ENCODE measurements around the gene GNB1L.

GNB1L gene

GRCh38 chr22:19820880-19821522, 33.7 kb downstream of the GNB1L start:
- H2BK120ac ChIP-seq (ENCODE audit: low read depth, low read length), result no peak overlapping the region
- no peaks in the 10 kb centered on the region for H3K9me3 ChIP-seq (ENCODE audit: control insufficient read depth, low read length)
- WGBS, result 95% methylated on average over 18 of the region's 18 CpGs
- no peak overlapping the region for H3K14ac ChIP-seq (ENCODE audit: low read length in 2 of 2)
- H3K79me1 ChIP-seq (replicated peaks; ENCODE audit: low read length, poor library complexity, severe bottlenecking), result peaks cover 18% of the 10 kb centered on the region
- H4K8ac ChIP-seq (ENCODE audit: low read length), result no peak overlapping the region
- H2BK15ac ChIP-seq (ENCODE audit: low read depth, poor library complexity, severe bottlenecking), result no peak overlapping the region
- no peak overlapping the region for H2BK12ac ChIP-seq (ENCODE audit: low read length in 2 of 2)
- H3K18ac ChIP-seq (ENCODE audit: low read depth in 1 of 2, low read length in 2 of 2), result no peak overlapping the region
- peaks cover 6% of the 10 kb centered on the region for H3K4me1 ChIP-seq (ENCODE audit: control insufficient read depth, insufficient read depth, low read depth, low read length)
- no peak for DNase-seq
- no peak overlapping the region for H3K4me2 ChIP-seq (ENCODE audit: low read length, poor library complexity, severe bottlenecking)
- H2AFZ ChIP-seq (ENCODE audit: low read depth, low read length), result no peak overlapping the region
- no peak overlapping the region for H4K91ac ChIP-seq (ENCODE audit: low read length)
- H3K9ac ChIP-seq (ENCODE audit: low read length), result no peak overlapping the region
- H3K23ac ChIP-seq (ENCODE audit: low read length in 2 of 2), result no peak overlapping the region
- H3K36me3 ChIP-seq (ENCODE audit: control insufficient read depth in 1 of 2, insufficient read depth in 2 of 2, low read depth in 1 of 2, low read length in 2 of 2), result peaks cover 0 to 32% of the 10 kb centered on the region in 2 experiments
- H2AK5ac ChIP-seq (ENCODE audit: low read length, severe bottlenecking), result no peak overlapping the region
- H3K27ac ChIP-seq (ENCODE audit: low read length, poor library complexity, severe bottlenecking), result no peak overlapping the region
- H2BK5ac ChIP-seq (ENCODE audit: low read depth, low read length, poor library complexity, severe bottlenecking), result no peak overlapping the region
- H3K27me3 ChIP-seq (ENCODE audit: control insufficient read depth in 1 of 2, insufficient read depth in 1 of 2, low read length in 2 of 2), result no peaks in the 10 kb centered on the region
- no peak overlapping the region for H3K4me3 ChIP-seq (ENCODE audit: insufficient read depth in 1 of 2, low read depth in 1 of 2, low read length in 2 of 2)
- no peak overlapping the region for H3K4ac ChIP-seq (ENCODE audit: low read depth in 1 of 2, low read length in 2 of 2)

GRCh38 chr22:19819911-19820879, 34.5 kb downstream of the GNB1L start:
- Histone ChIP-seq H3K4ac (ENCODE audit: low read depth in 1 of 2, low read length in 2 of 2) (no peak overlapping the region), H2AFZ (ENCODE audit: low read depth, low read length) (no peak overlapping the region), H2BK5ac (ENCODE audit: low read depth, low read length, poor library complexity, severe bottlenecking) (no peak overlapping the region), H3K14ac (ENCODE audit: low read length in 2 of 2) (no peak overlapping the region), H4K91ac (ENCODE audit: low read length) (no peak overlapping the region), H3K9ac (ENCODE audit: low read length) (no peak overlapping the region), H3K4me2 (ENCODE audit: low read length, poor library complexity, severe bottlenecking) (no peak overlapping the region), H3K27me3 (ENCODE audit: control insufficient read depth in 1 of 2, insufficient read depth in 1 of 2, low read length in 2 of 2) (no peaks in the 10 kb centered on the region), H3K27ac (ENCODE audit: low read length, poor library complexity, severe bottlenecking) (no peak overlapping the region), H3K4me1 (ENCODE audit: control insufficient read depth, insufficient read depth, low read depth, low read length) (peaks cover 7% of the 10 kb centered on the region), H3K18ac (ENCODE audit: low read depth in 1 of 2, low read length in 2 of 2) (no peak overlapping the region), H3K4me3 (ENCODE audit: insufficient read depth in 1 of 2, low read depth in 1 of 2, low read length in 2 of 2) (no peak overlapping the region), H3K36me3 (ENCODE audit: control insufficient read depth in 1 of 2, insufficient read depth in 2 of 2, low read depth in 1 of 2, low read length in 2 of 2) (peaks cover 0 to 32% of the 10 kb centered on the region in 2 experiments), H2BK15ac (ENCODE audit: low read depth, poor library complexity, severe bottlenecking) (no peak overlapping the region), H2AK5ac (ENCODE audit: low read length, severe bottlenecking) (no peak overlapping the region), H3K79me1 (replicated peaks; ENCODE audit: low read length, poor library complexity, severe bottlenecking) (peaks cover 16% of the 10 kb centered on the region), H3K9me3 (ENCODE audit: control insufficient read depth, low read length) (no peaks in the 10 kb centered on the region), H2BK12ac (ENCODE audit: low read length in 2 of 2) (no peak overlapping the region), H4K8ac (ENCODE audit: low read length) (no peak overlapping the region), H2BK120ac (ENCODE audit: low read depth, low read length) (no peak overlapping the region), H3K23ac (ENCODE audit: low read length in 2 of 2) (no peak overlapping the region)
- 98% methylated on average over 21 of the region's 21 CpGs for WGBS
- no peak for DNase-seq

GRCh38 chr22:19819208-19819910, 35.3 kb downstream of the GNB1L start:
- no peak overlapping the region for H3K18ac ChIP-seq (ENCODE audit: low read depth in 1 of 2, low read length in 2 of 2)
- no peak overlapping the region for H3K23ac ChIP-seq (ENCODE audit: low read length in 2 of 2)
- peak overlapping the region in 1 of 2 experiments; percentile 70 for H3K14ac ChIP-seq (ENCODE audit: low read length in 2 of 2)
- H3K79me1 ChIP-seq (replicated peaks; ENCODE audit: low read length, poor library complexity, severe bottlenecking), result peaks cover 11% of the 10 kb centered on the region
- no peak overlapping the region for H3K4ac ChIP-seq (ENCODE audit: low read depth in 1 of 2, low read length in 2 of 2)
- H2AK5ac ChIP-seq (ENCODE audit: low read length, severe bottlenecking), result no peak overlapping the region
- H2BK120ac ChIP-seq (ENCODE audit: low read depth, low read length), result no peak overlapping the region
- H2BK5ac ChIP-seq (ENCODE audit: low read depth, low read length, poor library complexity, severe bottlenecking), result no peak overlapping the region
- no peak overlapping the region for H3K27ac ChIP-seq (ENCODE audit: low read length, poor library complexity, severe bottlenecking)
- peak overlapping the region; percentile 31 for H4K91ac ChIP-seq (ENCODE audit: low read length)
- WGBS, result 96% methylated on average over 14 of the region's 14 CpGs
- H2BK12ac ChIP-seq (ENCODE audit: low read length in 2 of 2), result no peak overlapping the region
- H3K9me3 ChIP-seq (ENCODE audit: control insufficient read depth, low read length), result no peaks in the 10 kb centered on the region
- peaks cover 7% of the 10 kb centered on the region for H3K4me1 ChIP-seq (ENCODE audit: control insufficient read depth, insufficient read depth, low read depth, low read length)
- peaks cover 0 to 32% of the 10 kb centered on the region in 2 experiments for H3K36me3 ChIP-seq (ENCODE audit: control insufficient read depth in 1 of 2, insufficient read depth in 2 of 2, low read depth in 1 of 2, low read length in 2 of 2)
- peak overlapping the region in 1 of 2 experiments; percentile 15 for H3K4me3 ChIP-seq (ENCODE audit: insufficient read depth in 1 of 2, low read depth in 1 of 2, low read length in 2 of 2)
- no peak for DNase-seq
- H3K27me3 ChIP-seq (ENCODE audit: control insufficient read depth in 1 of 2, insufficient read depth in 1 of 2, low read length in 2 of 2), result no peaks in the 10 kb centered on the region
- no peak overlapping the region for H2BK15ac ChIP-seq (ENCODE audit: low read depth, poor library complexity, severe bottlenecking)
- H2AFZ ChIP-seq (ENCODE audit: low read depth, low read length), result no peak overlapping the region
- H3K4me2 ChIP-seq (ENCODE audit: low read length, poor library complexity, severe bottlenecking), result no peak overlapping the region
- H4K8ac ChIP-seq (ENCODE audit: low read length), result no peak overlapping the region
- no peak overlapping the region for H3K9ac ChIP-seq (ENCODE audit: low read length)
